CD4-positive, alpha-beta T cell treated with Interleukin-6 at 100 ng/mL for 8 hours (primary cell): Measurements from ENCODE around the gene REPS1.
"Not testable (repeated sequence)": the region's sequence is repeated elsewhere in the genome, so short reads cannot be mapped to it uniquely, and the experiment has no call there.

Experiments used
- DNase-seq: peaks from one replicate; pipeline ENCODE4 v3.0.0-alpha.2; 2020; ENCODE audit warnings: mixed read lengths, low spot score

The REPS1 gene

DNA sequence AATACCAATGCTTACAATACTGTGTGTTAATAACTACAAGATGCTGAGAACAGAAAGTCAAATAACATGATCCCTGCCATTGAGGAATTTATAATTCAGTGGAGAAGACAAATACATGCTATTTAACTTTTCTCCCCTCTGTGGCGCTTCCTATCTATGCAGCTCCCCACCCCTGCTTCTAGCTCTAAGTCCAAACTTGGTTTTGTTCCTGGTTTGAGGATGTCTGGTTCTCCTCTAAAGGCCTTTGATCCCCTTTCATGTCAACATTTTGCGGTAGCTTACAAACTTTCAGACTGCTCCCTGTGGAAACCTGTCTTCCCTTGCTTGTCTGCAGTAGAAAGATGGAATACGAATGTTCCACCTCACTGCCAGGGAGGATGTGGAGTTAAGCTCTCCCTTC is 18.4 kb upstream of the REPS1 start:
- no peak for DNase-seq

DNA sequence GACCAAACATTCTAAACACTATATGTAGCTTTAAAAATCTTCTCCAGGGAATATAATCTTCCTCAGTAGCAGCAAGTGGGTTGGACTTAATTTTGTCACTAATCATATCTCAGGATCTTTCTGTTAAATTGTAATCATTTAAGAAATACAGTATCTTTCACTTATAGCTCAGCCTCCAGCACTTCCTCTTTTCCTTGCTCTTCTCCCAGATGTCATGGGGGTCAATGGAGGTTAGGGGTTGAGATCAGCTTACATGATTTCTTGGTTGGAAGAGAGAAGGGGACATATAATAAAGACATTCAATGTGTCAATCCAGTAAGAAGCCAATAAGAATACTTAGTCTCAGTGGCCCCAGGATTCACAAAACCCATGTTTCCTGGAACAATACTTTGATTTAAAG is 15.7 kb upstream of the REPS1 start:
- DNase-seq = no peak

DNA sequence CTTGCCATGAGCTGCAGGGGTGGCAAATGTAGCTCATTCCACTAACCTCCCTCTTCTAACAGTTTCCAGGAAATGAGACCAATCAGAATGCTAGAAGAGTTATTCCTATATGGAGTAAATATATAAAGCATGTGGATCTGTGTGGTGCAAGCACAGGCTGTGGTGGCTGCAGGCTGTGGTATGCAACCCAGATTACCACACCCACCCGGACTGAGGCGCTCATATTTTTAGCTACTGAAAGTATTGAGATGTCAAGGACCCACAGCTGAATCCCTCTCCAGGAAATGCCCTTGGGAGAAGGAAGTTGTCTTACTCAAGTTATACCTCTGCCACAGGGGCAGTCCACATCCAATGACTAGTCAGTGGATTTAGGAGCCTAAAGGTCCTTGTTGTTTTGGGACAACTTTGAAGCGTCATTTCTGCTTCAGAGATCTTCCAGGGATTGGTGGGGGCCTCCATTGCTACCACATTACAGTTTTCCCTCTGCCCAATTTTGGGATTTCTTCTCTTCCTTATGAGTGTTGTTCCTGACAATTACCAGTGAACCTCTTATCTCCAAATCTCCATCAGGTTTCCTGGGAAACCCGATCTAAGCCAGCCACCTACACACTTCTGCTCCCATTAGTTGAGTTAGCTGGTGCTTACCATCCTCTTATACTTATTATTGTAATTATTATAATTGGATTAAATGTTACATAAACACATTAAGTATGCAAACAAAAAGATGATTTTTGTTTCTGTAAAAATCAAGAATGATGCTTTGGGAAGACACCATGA is 12.1 kb upstream of the REPS1 start:
- no peak for DNase-seq

DNA sequence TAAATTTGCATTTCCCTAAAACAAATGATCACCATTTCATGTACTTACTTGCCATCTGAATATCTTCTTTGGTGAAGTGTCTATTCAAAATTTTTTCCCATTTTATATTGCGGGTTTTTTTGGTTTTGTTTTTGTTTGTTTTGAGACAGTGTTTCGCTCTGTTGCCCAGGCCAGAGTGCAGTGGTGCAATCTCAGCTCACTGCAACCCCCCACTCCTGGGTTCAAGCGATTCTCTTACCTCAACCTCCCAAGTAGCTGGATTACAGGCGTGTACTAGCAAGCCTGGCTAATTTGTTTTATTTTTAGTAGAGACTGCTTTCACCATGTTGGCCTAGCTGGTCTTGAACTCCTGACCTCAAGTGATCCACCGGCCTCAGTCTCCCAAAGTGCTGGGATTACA is 9.1 kb upstream of the REPS1 start:
- no peak for DNase-seq

DNA sequence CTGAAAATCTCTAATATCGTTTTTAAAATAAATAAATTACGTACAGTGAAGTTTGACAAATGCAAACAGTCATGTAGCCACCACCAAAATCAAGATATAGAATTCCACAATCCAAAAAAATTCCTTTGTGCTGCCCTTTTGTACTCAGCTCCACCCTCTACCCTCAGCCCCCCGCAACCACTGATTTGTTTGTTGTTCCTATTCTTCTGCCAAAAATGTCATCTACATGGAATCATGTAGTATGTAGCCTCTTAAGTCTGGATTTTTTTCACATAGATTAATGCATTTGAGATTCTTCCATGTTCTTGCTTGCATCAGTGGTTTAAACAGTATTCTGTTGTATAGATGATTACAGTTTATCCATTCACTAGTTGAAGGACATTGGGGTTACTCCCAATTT is 8.5 kb upstream of the REPS1 start:
- no peak for DNase-seq

DNA sequence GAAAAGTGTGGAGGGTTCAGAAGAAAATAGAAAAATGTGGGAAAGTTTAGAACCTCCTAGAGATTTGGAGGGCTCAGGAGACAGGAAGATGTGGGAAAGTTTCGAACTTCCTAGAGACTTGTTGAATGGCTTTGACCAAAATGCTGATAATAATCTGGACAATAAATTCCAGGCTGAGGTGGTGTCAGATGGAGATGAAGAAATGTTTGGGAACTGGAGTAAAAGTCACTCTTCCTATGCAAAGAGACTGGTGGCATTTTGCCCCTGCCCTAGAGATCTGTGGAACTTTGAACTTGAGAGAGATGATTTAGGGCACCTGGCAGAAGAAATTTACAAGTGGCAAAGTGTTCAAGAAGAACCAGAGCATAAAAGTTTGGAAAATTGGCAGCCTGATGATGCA is 5.4 kb upstream of the REPS1 start:
- not testable (repeated sequence) for DNase-seq

DNA sequence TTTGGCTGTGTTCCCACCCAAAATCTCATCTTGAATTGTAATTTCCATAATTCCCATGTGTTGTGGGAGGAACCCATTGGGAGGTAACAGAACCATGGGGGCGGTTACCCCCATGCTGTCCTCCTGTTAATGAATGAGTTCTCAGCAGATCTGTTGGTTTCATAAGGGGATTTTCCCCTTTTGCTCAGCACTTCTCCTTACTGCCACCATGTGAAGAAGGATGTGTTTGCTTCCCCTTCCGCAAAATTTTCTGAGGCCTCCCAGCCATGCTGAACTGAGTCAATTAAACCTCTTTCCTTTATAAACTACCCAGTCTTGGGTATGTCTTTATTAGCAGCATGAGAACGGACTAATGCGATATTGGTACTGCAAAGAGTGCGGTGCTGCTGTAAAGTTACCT is 4.9 kb upstream of the REPS1 start:
- DNase-seq = not testable (repeated sequence)

DNA sequence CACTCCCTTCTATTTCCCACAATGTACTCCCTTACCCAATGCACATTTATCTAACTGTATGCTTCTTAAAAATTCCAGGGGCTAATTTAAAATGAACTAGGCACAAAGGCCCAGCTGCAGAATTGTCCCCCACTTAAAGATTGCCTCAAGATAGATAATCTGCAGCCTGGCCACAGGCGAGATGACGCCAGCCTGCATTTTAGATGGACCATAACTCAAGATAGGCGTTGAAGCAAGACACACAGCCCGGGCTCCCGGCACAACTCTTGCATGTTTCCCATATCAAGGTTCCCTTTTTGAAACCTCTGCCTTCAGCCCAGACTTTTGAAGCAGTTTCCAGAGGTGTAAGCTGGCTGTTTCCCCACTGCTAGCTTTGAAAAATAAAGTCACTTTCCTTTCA is 3.2 kb upstream of the REPS1 start:
- no peak for DNase-seq

DNA sequence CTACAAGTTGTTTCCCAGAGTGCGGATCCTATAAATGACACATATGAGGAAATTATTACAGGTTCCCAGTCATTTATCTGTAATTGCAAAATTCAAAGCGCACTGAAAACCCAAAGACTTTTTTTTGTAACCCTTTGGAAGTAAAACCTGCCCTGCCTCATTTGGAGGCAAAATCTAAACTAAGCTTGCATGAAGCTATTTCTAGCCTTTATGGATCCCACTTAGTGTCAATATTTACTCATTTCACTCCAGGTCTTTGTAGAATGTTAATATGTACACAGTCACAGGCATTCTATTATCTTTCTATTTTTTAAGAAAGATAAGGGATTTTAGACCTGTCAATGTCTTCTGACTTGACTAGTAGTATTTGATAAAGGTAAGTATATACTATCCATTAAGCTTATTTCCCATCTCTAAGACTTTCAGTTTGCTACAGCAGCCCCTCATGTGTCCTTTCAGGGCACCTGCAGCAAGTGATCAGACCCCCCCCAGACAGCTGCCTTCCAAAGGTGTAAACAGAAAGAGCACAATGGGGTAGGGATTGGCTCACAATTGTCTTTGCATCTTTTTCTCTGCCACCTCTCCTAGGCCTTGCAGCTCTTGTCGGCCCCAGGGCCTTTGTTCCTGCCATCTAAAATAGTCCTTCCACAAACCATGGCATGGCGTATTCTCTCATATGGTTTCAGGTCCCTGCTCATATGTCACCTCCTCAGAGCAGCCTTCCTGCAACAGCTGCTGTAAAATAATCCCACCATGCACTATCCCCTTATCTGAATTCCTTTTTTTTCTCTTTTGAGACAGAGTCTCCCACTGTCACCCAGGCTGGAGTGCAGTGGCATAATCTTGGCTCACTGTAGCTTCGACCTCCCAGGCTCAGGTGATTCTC is 1.3 kb upstream of the REPS1 start:
- no peak for DNase-seq

DNA sequence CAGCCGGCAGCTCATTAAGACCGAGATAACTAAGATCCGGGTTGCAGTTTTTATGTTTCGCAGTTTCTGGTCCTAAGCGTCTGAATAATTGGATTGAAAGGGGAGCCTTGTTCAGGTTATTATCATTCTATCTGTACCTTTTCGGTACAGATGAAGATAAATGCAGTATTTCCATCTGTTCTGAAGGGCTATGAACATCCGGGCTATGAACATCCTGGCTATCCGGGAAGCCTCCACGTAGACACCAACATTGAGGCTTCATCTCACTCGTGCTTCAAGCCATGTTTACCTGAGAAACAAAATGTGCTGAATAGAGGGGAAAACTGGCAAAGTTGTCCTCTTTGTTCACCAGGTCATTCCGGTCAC is 399 bp upstream of the REPS1 start:
- DNase-seq = no peak

DNA sequence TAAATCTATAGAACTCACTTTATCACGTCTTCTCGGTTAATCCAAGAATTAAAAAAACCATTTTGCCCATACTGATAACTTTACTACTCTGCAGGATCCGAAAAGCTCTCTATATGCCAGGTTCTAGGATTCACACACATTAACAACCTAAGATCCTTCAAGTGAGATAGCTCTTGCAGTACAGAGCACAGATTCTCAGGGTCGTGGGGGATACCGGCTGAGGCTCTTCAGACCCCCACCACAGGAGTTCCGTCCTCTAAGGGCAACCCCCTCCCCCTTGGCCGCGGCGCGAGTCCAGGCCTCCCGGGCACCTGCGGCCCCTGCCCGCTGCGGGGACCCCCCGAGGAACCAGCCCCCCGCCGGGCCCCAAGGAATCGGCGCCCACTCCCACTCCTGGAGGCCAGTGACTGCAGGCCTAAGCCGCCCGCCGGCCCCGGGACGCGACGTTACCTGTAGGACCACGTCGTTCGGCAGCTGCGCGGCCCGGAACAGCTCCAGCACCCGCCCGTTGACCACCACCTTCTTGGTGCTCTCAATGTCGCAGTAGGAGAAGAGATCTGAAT is 892 bp downstream of the REPS1 start:
- DNase-seq = no peak

DNA sequence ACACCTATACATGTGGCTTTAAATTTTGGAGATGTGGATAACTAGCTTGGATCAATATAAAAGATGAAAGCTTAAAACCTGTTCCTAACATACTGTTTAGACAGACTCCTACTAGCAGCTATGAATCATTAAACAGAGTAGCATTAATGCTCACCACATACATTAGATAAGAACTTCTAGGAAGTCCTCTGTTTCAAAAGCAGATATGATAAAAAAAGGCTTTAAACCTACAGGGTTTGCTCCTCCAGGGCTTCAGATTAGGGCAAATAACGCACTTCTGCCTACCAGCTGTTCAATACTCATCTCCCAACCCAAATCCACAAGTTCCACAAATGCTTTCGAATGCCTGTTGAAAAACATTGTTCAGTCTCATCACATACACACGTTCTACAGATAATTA is 1.5 kb downstream of the REPS1 start:
- DNase-seq = peak; percentile 5

DNA sequence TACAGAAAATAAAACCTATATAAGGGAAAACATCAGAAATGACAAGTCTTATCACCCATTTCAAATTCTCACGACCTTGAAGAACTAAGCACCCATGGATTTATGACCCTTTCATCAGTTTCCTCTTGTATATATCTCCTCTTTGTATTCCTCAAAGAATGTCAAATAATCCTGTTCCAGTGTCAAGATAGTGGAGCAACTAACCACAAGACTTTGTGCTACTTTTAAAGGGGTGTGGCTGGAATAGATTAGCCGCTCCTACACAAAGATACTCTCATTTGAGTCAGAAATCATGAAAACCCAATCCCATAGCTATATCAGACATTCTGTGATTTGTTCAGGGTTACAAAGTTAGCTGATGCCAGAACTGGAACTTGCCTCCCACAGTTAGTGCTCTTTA is 6.6 kb downstream of the REPS1 start:
- no peak for DNase-seq

DNA sequence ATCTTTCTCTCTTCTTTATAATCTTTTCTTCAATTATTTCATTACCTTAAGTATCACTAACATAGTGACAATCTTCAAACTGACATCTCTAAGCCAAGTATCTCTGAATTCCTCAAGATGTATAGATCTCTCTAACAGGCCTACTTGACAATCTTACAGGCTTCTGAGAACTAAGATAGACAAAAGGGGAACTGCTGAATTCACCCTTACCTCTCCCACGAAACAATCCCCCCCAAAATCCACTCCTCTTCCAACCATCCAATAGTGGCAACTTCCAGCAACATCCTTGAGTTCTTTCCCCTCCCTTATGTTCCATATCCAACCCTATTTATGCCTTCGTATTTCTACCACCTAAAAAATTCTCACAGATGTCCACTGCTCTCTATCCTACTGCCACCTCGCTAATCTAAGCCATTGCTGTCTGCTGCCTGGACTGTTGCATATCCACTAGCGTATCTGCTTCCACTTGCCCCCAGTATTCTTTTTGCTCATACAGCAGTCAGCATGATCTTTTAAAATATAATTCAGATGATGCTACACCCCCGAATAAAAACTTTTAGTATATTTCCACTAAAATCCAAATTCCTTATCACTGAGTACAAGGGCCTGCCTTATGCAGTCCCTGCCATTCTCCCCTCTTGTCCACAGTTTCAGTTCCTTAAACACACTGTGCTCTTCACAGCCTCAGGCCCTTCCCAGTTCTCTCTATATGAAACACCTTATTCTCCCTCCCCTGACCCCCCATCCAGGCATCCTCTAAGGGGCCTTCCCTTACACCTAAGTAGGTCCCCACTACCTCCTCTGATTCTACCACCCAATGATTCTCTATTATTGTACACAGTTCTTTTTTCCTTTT is 8.0 kb downstream of the REPS1 start:
- no peak for DNase-seq

DNA sequence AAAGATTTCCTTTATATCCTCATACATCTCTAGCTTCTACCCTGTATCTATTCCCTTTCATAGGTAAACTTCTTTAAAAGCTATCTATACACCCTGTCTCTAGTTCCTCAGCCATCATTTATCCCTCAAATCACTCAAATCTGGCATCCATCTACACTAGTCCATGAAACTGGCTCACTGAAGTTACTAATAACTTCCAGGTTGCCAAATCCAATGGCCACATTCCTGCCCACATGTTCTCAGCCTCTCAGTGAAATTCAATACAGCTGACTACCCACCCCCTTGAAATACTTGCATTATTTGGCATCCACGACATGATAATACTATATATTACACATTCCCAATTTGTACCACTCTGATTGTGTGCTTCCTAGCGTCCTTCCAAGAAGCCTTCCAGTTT is 8.7 kb downstream of the REPS1 start:
- no peak for DNase-seq

DNA sequence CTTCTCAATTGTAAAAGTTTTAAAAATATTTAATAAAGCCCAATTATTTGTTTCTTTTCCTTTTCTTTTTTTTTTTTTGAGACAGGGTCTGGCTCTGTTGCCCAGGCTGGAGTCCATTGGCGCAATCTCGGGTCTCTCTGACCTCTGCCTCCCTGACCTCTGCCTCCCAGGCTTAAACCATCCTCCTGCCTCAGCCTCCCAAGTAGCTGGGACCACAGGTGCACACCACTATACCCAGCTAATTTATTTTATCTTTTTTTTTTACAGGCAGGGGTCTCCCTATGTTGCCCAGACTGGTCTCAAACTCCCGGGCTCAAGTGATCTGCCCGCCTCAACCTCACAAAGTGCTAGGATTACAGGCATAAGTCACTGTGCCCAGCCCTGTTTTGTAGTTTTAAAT is 9.8 kb downstream of the REPS1 start:
- no peak for DNase-seq

DNA sequence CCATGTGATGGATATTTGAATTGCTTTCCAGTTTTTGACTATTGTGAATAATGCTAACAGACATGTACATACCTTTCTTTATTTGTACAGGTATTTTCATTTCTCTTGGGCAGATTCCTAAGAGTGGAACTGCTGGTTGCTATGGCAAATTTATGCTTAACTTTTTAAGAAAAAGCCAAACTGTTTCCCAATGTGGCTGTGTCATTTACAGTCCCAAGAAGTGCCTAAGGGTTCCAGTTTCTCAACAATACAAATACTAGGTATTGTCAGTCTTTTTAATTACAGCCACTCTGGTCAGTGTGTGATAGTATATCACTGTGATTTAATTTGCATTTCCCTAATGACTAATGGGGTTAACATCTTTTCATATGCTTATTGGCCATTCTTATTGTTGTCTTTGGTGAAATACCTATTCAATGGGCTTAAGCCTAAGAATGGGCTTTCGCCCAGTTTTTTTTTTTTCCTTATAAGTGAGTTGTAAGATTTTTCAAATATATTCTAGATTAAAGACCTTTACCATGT is 10.3 kb downstream of the REPS1 start:
- DNase-seq = no peak

DNA sequence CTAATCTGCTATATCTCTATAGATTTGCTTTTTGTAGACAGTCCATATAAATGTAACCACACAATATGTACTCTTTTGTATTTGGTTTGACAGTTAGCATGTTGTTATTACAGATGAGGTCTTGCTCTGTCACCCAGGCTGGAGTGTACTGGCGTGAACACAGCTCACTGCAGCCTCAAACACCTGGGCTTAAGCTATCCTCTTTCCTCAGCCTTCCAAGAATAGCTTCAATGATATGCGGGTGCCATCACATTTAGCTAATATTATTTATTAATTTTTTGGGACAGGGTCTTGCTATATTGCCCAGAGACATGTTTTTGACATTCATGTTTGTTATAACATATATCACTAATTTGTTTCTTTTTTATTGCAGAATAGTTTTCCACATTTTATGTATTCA is 10.8 kb downstream of the REPS1 start:
- DNase-seq = no peak

DNA sequence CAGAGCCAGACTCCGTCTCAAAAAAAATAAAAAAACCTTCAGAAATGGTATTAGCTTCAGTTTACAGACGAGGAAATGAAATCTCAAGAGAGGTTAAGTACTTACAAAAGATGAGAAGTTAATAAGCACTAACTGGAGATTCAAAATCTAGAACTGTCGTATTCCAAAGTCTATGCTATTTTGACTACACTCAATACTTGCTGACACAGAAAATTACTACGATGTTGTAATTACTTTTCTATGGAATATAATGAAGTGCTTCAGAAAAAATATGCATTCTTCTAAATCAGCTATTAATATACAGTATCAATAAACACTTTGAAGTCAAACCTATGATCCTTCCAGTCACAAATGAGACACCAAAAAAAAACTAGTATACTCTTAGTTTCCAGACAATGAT is 12.2 kb downstream of the REPS1 start:
- DNase-seq = no peak

DNA sequence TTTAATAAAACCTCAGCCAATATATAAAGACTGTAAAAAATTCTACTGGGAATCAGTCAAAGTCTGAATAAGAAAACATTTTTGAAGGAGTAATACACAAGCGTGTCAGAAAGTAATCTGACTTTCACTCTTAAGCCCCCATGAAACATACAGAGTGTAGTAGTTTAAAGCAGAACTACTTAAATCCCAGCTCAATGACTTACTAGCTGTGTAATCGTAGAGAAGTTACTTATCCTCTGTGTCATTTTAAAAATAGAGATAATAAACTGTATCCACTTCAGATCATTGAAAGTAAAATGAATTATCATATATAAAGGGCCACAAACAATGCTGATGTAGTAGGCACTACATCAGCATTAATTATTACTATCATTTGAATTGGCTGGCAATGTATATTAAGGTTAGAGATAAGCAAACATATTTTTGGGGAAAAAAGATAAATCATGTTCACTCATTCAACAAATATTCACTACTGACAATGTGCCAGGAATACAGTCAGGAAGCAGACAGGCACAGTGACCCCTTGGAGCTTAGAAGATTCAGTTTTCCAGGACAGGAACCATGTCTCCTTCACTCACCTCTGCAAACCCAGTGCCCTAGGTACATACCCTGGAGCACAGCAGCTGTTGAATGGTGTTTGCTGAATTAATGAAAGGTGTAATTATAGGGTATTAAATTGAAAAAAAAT is 14.4 kb downstream of the REPS1 start:
- no peak for DNase-seq

DNA sequence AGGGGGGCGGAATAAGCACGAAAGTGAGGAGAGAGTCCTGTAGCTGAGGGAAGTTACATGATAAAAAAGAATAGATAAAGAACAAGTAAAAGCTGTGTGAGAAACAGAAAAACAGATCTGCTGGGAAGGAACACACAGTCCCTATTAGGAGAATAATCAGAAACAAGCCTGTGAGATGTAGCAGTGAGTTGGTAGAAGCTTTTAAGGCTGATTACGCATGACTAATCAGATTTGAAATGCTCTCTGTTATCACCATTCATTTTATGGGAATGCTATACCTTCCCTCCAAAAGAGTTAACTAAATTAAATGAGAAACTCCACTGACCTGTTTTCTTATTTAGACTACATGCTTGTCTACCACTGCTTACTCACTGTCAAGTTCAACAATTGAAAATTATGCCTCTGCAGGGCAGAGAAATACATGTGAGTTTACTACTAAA is 15.8 kb downstream of the REPS1 start:
- DNase-seq = no peak
